Measurements from ENCODE around the gene ZNF512. TPM values are rescaled to one million over a fixed set of nuclear protein-coding genes. Genes with fewer than 3 reads are reported as not detected.
A peak's percentile ranks its signal among the peaks of the same experiment; 100 is the strongest.
"Not testable (repeated sequence)": the region's sequence is repeated elsewhere in the genome, so short reads cannot be mapped to it uniquely, and the experiment has no call there.

The ZNF512 gene
- total and polyA plus RNA-seq, 9 of the 15 experiments (the other 6 are each of a cell fraction or from before 2014, with no cell fraction given) = 24.7 to 101 (median 65.9) TPM

GRCh38 chr2:27628767-27629709, 46.2 kb downstream of the ZNF512 start, which contains the start of the genes CCDC121 and GPN1 (continued):
- TF ChIP-seq ARID4B (CRISPR knock-in tag; IDR thresholded peaks at IDR 0.05) = peak; percentile 94
- no peak for TF ChIP-seq ZNF384 (IDR thresholded peaks at IDR 0.05; ENCODE audit: low read depth, low read length)
- no peak for TF ChIP-seq ZNF133 (CRISPR knock-in tag; IDR thresholded peaks at IDR 0.05)
- TF ChIP-seq KLF16 (IDR thresholded peaks at IDR 0.05) = no peak

- H3K9me1 ChIP-seq (ENCODE audit: control insufficient read depth, insufficient read depth, low read length); H3K9ac ChIP-seq (ENCODE audit: insufficient read depth in 1 of 2, low read depth in 2 of 2, low read length in 2 of 2); H3K9me3 ChIP-seq (replicated peaks; ENCODE audit: control insufficient read depth, insufficient read depth, low read depth, low read length); FAIRE-seq; H3K27me3 ChIP-seq (ENCODE audit: control insufficient read depth in 2 of 2, insufficient read depth in 2 of 2, low read length in 2 of 2); intact Hi-C loops (cut with micrococcal nuclease); H3K27ac ChIP-seq (ENCODE audit: extremely low read depth, low read depth, low read length); POLR2A ChIA-PET; DNase-seq (ENCODE audit: extremely low read depth in 1 of 4, low spot score in 3 of 4); in situ Hi-C loops (cut with MboI); H3K4me2 ChIP-seq (ENCODE audit: insufficient read depth, low read length); ATAC-seq; H4K20me1 ChIP-seq (replicated peaks; ENCODE audit: control insufficient read depth, insufficient read depth, low read length); BruUV-seq (replicated peaks); H3K4me3 ChIP-seq; H2AFZ ChIP-seq (ENCODE audit: low read depth, low read length); CTCF ChIA-PET (ENCODE audit: low intra/inter-chr PET ratio): not testable (repeated sequence)
- H3K79me2 ChIP-seq (ENCODE audit: control insufficient read depth, insufficient read depth, low read length) = peaks cover 19% of the 10 kb centered on the region
- 96% methylated on average over 2 of the region's 2 CpGs for WGBS (ENCODE audit: insufficient coverage, low coverage, missing lambda C conversion rate)
- peaks cover 0 to 11% of the 10 kb centered on the region in 2 experiments; a peak in 4 of 5 replicates for H3K4me1 ChIP-seq (replicated peaks in 1 of 2; ENCODE audit: control insufficient read depth in 2 of 2, insufficient read depth in 2 of 2, low read length in 2 of 2)
- H3K36me3 ChIP-seq (ENCODE audit: control insufficient read depth, insufficient read depth, low read length) = peaks cover 49% of the 10 kb centered on the region
Measured at GRCh38 chr2:27630257-27630656, 47.4 kb downstream of the ZNF512 start.

Measured in K562 (cell line).